Fibroblast of lung (primary cell): ENCODE measurements around the gene NAV3.

Experiments
- EZH2 ChIP-seq: IDR thresholded peaks from 2 replicates; pipeline ENCODE4 v1.5.1; 2012; ENCODE audit warnings: low read length, control low read depth, mild to moderate bottlenecking; ENCODE audit errors: missing control alignments
- TF ChIP-seq, protein P1 (sequence below), 2 donors: IDR thresholded peaks in 1 of 2; conservative IDR thresholded peaks in 1 of 2; 1 replicate in 1 of 2; 2 replicates in 1 of 2; pipeline ENCODE4 v1.5.1; 2011 to 2012; ENCODE audit warnings: low read length in 2 of 2, control low read depth in 1 of 2, inconsistent platforms in 1 of 2, low read depth in 1 of 2, mild to moderate bottlenecking in 1 of 2

DNA sequence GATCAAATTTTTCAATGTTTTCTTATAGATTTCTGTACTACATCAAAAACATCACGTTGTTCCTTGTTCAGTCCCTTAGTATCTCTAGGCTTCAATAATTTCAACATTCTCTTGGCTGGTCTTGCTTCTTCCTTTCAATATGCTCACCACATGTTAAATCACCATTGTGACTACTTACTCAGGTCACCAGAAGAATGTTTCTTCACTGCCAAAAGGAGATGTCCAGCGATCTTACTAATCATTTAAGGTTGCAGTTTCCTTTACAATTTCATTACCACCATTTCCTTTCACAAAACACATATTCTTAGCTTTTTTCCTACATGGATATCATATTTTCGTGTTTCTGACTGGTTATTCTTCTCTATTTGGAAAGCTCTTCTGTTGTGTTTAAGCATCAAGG lies 363.8 kb downstream of the NAV3 start:
- TF ChIP-seq, protein P1, sequence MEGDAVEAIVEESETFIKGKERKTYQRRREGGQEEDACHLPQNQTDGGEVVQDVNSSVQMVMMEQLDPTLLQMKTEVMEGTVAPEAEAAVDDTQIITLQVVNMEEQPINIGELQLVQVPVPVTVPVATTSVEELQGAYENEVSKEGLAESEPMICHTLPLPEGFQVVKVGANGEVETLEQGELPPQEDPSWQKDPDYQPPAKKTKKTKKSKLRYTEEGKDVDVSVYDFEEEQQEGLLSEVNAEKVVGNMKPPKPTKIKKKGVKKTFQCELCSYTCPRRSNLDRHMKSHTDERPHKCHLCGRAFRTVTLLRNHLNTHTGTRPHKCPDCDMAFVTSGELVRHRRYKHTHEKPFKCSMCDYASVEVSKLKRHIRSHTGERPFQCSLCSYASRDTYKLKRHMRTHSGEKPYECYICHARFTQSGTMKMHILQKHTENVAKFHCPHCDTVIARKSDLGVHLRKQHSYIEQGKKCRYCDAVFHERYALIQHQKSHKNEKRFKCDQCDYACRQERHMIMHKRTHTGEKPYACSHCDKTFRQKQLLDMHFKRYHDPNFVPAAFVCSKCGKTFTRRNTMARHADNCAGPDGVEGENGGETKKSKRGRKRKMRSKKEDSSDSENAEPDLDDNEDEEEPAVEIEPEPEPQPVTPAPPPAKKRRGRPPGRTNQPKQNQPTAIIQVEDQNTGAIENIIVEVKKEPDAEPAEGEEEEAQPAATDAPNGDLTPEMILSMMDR (conservative IDR thresholded peaks at IDR 0.05 in 1 of 2, IDR thresholded peaks at IDR 0.05 in 1 of 2; ENCODE audit: low read depth in 1 of 2, low read length in 2 of 2) = no peak
- no peak for TF ChIP-seq EZH2
